Adrenal gland (tissue), 5 donors: ENCODE results near the gene ZNF586.

ENCODE experiments used
- POLR2A ChIP-seq, 2 donors: fragments of 450-650 bp; IDR thresholded peaks; one replicate each; pipeline ENCODE4 v1.6.1; 2017; ENCODE audit warnings: antibody characterized with exemption in 2 of 2, mild to moderate bottlenecking in 2 of 2, moderate library complexity in 1 of 2
- TF ChIP-seq, protein P1 (sequence below), 6 experiments: fragments of 450-650 bp in 4 of 6; fragments of 200-600 bp in 2 of 6; sonication (generic) in 1 of 6; IDR thresholded peaks; 1 replicate in 5 of 6; 2 replicates in 1 of 6; pipeline versions ENCODE4 v1.5.1 to v1.8.0; 2016 to 2021; ENCODE audit warnings: antibody characterized with exemption in 6 of 6, mild to moderate bottlenecking in 2 of 6, moderate library complexity in 1 of 6
- donor health status: DM: no; HTN: no; CAD: no.

DNA sequence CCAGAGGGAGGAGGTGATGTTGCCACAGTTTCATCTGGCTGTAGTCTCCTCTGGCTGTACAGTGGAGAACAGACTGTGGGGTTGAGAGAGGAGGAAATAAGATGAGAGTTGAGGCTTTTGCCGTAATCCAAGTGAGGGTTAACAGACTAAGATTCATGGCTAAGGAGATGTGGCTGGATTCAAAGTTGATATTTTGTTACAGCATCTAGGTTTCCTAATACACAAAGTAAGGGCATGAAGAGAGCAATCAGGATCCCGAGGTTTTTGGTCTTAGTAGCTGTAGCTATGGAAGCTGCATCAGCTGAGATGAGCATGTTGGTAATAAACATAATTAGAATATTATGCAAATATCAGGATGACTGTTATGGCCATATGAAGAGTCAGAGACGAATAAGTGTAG is 21.4 kb upstream of the ZNF586 start:
- TF ChIP-seq, protein P1, sequence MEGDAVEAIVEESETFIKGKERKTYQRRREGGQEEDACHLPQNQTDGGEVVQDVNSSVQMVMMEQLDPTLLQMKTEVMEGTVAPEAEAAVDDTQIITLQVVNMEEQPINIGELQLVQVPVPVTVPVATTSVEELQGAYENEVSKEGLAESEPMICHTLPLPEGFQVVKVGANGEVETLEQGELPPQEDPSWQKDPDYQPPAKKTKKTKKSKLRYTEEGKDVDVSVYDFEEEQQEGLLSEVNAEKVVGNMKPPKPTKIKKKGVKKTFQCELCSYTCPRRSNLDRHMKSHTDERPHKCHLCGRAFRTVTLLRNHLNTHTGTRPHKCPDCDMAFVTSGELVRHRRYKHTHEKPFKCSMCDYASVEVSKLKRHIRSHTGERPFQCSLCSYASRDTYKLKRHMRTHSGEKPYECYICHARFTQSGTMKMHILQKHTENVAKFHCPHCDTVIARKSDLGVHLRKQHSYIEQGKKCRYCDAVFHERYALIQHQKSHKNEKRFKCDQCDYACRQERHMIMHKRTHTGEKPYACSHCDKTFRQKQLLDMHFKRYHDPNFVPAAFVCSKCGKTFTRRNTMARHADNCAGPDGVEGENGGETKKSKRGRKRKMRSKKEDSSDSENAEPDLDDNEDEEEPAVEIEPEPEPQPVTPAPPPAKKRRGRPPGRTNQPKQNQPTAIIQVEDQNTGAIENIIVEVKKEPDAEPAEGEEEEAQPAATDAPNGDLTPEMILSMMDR (IDR thresholded peaks at IDR 0.05) = no peak
- TF ChIP-seq POLR2A (IDR thresholded peaks at IDR 0.05) = no peak
